Liver (tissue), 9 donors: ENCODE data around the gene C4orf54. TPM values are rescaled to one million over a fixed set of nuclear protein-coding genes. Genes with fewer than 3 reads are reported as not detected.
A peak's percentile ranks its signal among the peaks of the same experiment; 100 is the strongest.

Source experiments
- DNase-seq: peaks from one replicate; pipeline ENCODE4 v3.0.0-alpha.2; 2017; ENCODE audit warnings: low spot score
- H3K27ac ChIP-seq, 2 donors: one replicate each; pipeline ENCODE4 v1.7.0; 2013; ENCODE audit warnings: inconsistent platforms in 2 of 2, low read length in 2 of 2, control low read depth in 1 of 2, low read depth in 1 of 2, mild to moderate bottlenecking in 1 of 2
- H3K27me3 ChIP-seq, 4 donors: one replicate each; pipeline versions ENCODE4 v1.6.1 to v1.7.0; 2013; ENCODE audit warnings: low read length in 3 of 4, inconsistent platforms in 1 of 4, mild to moderate bottlenecking in 1 of 4, moderate library complexity in 1 of 4; ENCODE audit not compliant: control insufficient read depth in 4 of 4, insufficient read depth in 4 of 4
- H3K36me3 ChIP-seq, 4 donors: one replicate each; pipeline versions ENCODE4 v1.6.1 to v1.7.0; 2013; ENCODE audit warnings: low read length in 3 of 4, mild to moderate bottlenecking in 3 of 4, low read depth in 1 of 4, moderate library complexity in 1 of 4; ENCODE audit not compliant: control insufficient read depth in 4 of 4, insufficient read depth in 3 of 4
- H3K4me1 ChIP-seq, 4 donors: one replicate each; pipeline versions ENCODE4 v1.6.1 to v1.7.0; 2013; ENCODE audit warnings: low read length in 3 of 4, mild to moderate bottlenecking in 3 of 4, moderate library complexity in 1 of 4; ENCODE audit not compliant: control insufficient read depth in 4 of 4, insufficient read depth in 4 of 4
- H3K4me3 ChIP-seq, 3 donors: one replicate each; pipeline versions ENCODE4 v1.6.1 to v1.7.0; 2013; ENCODE audit warnings: low read length in 3 of 3, control low read depth in 1 of 3, low read depth in 1 of 3, mild to moderate bottlenecking in 1 of 3
- H3K9ac ChIP-seq, 2 donors: one replicate each; pipeline ENCODE4 v1.7.0; 2013; ENCODE audit warnings: low read length in 2 of 2, mild to moderate bottlenecking in 2 of 2, moderate library complexity in 2 of 2, control low read depth in 1 of 2, low read depth in 1 of 2
- H3K9me3 ChIP-seq, 4 donors: one replicate each; pipeline versions ENCODE4 v1.6.1 to v1.7.0; 2013; ENCODE audit warnings: low read length in 3 of 4; ENCODE audit not compliant: control insufficient read depth in 4 of 4
- ATF3 ChIP-seq: IDR thresholded peaks from 2 replicates; pipeline ENCODE4 v1.6.1; 2016; ENCODE audit warnings: antibody characterized with exemption
- EGR1 ChIP-seq, 2 donors: IDR thresholded peaks; 2 replicates each; pipeline ENCODE4 v1.6.1; 2016 to 2018; ENCODE audit warnings: antibody characterized with exemption in 2 of 2, low read depth in 2 of 2
- FOXA1 ChIP-seq: IDR thresholded peaks from 2 replicates; pipeline ENCODE4 v1.6.1; 2016; ENCODE audit warnings: antibody characterized with exemption
- FOXA2 ChIP-seq: IDR thresholded peaks from 2 replicates; pipeline ENCODE4 v1.6.1; 2016; ENCODE audit warnings: antibody characterized with exemption
- GABPA ChIP-seq, 2 donors: IDR thresholded peaks in 1 of 2; conservative IDR thresholded peaks in 1 of 2; 2 replicates each; pipeline ENCODE4 v1.6.1; 2016; ENCODE audit warnings: antibody characterized with exemption in 2 of 2, mild to moderate bottlenecking in 1 of 2, moderate library complexity in 1 of 2
- HNF4A ChIP-seq, 2 donors: conservative IDR thresholded peaks; 2 replicates each; pipeline ENCODE4 v1.6.1; 2016; ENCODE audit warnings: antibody characterized with exemption in 2 of 2, mild to moderate bottlenecking in 2 of 2
- HNF4G ChIP-seq: IDR thresholded peaks from 2 replicates; pipeline ENCODE4 v1.6.1; 2016; ENCODE audit warnings: antibody characterized with exemption
- JUND ChIP-seq, 2 donors: IDR thresholded peaks; 2 replicates each; pipeline ENCODE4 v1.6.1; 2016; ENCODE audit warnings: antibody characterized with exemption in 2 of 2
- NR2F2 ChIP-seq: IDR thresholded peaks from 2 replicates; pipeline ENCODE4 v1.6.1; 2016; ENCODE audit warnings: antibody characterized with exemption
- RAD21 ChIP-seq, 2 donors: IDR thresholded peaks; 2 replicates each; pipeline ENCODE4 v1.6.1; 2016; ENCODE audit warnings: antibody characterized with exemption in 2 of 2, mild to moderate bottlenecking in 2 of 2
- RXRA ChIP-seq, 2 donors: IDR thresholded peaks; 2 replicates each; pipeline ENCODE4 v1.6.1; 2017 to 2018; ENCODE audit warnings: antibody characterized with exemption in 2 of 2, mild to moderate bottlenecking in 1 of 2
- SP1 ChIP-seq: IDR thresholded peaks from 2 replicates; pipeline ENCODE4 v1.6.1; 2018; ENCODE audit warnings: antibody characterized with exemption, mild to moderate bottlenecking
- TAF1 ChIP-seq: conservative IDR thresholded peaks from 2 replicates; pipeline ENCODE4 v1.6.1; 2016; ENCODE audit warnings: antibody characterized with exemption, mild to moderate bottlenecking
- YY1 ChIP-seq: IDR thresholded peaks from 2 replicates; pipeline ENCODE4 v1.6.1; 2016; ENCODE audit warnings: antibody characterized with exemption, mild to moderate bottlenecking
- WGBS: extraction: QIAGEN DNeasy Blood & Tissue Kit; methylation state at CpG from one replicate; pipeline ENCODE4 v1.1.7; 2013; 5-methylcytosine and 5-hydroxymethylcytosine counted together
- polyA plus RNA-seq, 2 donors: library from polyadenylated mRNA; stranded (reverse) in 1 of 2; unstranded in 1 of 2; fragments of 200-250 nt in 1 of 2; fragments of >200 nt in 1 of 2; fragmentation: Nextera tagmentation in 1 of 2; extraction: Ambion mirVana in 1 of 2; gene quantifications; one replicate each; pipeline versions ENCODE4 v1.2.1 to v1.2.3, GENCODE V29; 2013 to 2015
- total RNA-seq, 2 donors: library from RNA; depleted of rRNA; stranded (reverse); fragments of >200 nt; gene quantifications; one replicate each; pipeline ENCODE4 v1.2.3, GENCODE V29; 2014
- TF ChIP-seq, protein P1 (sequence below): IDR thresholded peaks from 2 replicates; pipeline ENCODE4 v1.6.1; 2016; ENCODE audit warnings: antibody characterized with exemption, mild to moderate bottlenecking
- TF ChIP-seq, protein P2 (sequence below): IDR thresholded peaks from 2 replicates; pipeline ENCODE4 v1.6.1; 2016; ENCODE audit warnings: antibody characterized with exemption
- TF ChIP-seq, protein P3 (sequence below): IDR thresholded peaks from 2 replicates; pipeline ENCODE4 v1.6.1; 2016; ENCODE audit warnings: antibody characterized with exemption
- TF ChIP-seq, protein P4 (sequence below): fragments of 150-350 bp; IDR thresholded peaks from 2 replicates; pipeline ENCODE4 v1.5.1; 2017; ENCODE audit warnings: improper control_type of control experiment, low read depth, low read length; ENCODE audit not compliant: missing input control
- donor health status: healthy.
- donor health status: healthy.
- donor health status: healthy.
- donor health status: healthy.
- donor health status: healthy.

Gene C4orf54
- total and polyA plus RNA-seq, 4 donors, result under 0.01 TPM; not detected in 3

DNA sequence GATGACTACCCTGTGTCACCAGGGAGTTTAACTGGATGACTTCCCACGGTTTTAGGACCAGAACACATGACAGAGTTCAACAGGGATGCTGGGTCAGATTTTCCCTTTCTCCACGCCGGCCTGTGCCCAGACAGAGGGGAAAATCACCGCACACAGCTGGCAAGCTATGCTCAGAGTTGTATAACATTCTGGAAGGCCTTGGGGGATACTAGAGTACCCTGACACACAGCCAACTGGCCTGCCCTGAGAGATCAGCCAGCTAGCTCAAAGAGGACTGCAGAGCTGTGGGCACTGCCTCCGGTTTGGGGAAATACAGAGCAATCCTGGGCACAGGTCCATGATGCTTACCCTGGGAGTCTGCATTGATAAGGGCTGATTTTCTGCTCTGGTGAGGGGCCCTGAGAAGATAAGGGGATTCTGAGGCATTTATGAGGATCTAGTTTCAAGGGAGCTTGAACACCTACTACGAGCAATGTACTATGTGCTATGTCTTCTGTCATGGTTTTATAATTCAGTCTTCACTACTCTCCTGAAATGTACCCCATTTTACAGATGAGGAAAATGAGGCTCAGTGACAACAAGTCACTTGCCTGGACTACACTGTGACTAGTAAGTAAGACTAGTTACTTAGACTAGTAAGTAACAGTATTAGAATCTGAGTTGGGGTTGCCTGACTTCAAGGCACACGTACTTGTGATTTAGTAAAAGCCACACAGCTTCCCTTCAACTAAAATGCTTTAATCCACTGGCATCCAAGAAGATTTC lies 14.7 kb downstream of the C4orf54 start:
- Histone ChIP-seq H3K27me3 (no peaks in the 10 kb centered on the region), H3K36me3 (no peaks in the 10 kb centered on the region), H3K27ac (peak overlapping the region; percentile 14 to 34), H3K4me1 (peaks cover 0 to 14% (median 6%) of the 10 kb centered on the region in 4 donors), H3K4me3 (no peak overlapping the region), H3K9me3 (no peaks in the 10 kb centered on the region), H3K9ac (no peak overlapping the region)
- TF ChIP-seq, protein P1, sequence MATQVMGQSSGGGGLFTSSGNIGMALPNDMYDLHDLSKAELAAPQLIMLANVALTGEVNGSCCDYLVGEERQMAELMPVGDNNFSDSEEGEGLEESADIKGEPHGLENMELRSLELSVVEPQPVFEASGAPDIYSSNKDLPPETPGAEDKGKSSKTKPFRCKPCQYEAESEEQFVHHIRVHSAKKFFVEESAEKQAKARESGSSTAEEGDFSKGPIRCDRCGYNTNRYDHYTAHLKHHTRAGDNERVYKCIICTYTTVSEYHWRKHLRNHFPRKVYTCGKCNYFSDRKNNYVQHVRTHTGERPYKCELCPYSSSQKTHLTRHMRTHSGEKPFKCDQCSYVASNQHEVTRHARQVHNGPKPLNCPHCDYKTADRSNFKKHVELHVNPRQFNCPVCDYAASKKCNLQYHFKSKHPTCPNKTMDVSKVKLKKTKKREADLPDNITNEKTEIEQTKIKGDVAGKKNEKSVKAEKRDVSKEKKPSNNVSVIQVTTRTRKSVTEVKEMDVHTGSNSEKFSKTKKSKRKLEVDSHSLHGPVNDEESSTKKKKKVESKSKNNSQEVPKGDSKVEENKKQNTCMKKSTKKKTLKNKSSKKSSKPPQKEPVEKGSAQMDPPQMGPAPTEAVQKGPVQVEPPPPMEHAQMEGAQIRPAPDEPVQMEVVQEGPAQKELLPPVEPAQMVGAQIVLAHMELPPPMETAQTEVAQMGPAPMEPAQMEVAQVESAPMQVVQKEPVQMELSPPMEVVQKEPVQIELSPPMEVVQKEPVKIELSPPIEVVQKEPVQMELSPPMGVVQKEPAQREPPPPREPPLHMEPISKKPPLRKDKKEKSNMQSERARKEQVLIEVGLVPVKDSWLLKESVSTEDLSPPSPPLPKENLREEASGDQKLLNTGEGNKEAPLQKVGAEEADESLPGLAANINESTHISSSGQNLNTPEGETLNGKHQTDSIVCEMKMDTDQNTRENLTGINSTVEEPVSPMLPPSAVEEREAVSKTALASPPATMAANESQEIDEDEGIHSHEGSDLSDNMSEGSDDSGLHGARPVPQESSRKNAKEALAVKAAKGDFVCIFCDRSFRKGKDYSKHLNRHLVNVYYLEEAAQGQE, result no peak
- TF ChIP-seq, protein P2, sequence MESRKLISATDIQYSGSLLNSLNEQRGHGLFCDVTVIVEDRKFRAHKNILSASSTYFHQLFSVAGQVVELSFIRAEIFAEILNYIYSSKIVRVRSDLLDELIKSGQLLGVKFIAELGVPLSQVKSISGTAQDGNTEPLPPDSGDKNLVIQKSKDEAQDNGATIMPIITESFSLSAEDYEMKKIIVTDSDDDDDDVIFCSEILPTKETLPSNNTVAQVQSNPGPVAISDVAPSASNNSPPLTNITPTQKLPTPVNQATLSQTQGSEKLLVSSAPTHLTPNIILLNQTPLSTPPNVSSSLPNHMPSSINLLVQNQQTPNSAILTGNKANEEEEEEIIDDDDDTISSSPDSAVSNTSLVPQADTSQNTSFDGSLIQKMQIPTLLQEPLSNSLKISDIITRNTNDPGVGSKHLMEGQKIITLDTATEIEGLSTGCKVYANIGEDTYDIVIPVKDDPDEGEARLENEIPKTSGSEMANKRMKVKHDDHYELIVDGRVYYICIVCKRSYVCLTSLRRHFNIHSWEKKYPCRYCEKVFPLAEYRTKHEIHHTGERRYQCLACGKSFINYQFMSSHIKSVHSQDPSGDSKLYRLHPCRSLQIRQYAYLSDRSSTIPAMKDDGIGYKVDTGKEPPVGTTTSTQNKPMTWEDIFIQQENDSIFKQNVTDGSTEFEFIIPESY, result no peak
- TF ChIP-seq RAD21 (IDR thresholded peaks at IDR 0.05), result no peak
- peak in 1 of 2 donors; percentile 55 for TF ChIP-seq HNF4A (conservative IDR thresholded peaks at IDR 0.05)
- peak in 1 of 2 donors; percentile 81 for TF ChIP-seq JUND (IDR thresholded peaks at IDR 0.05)
- TF ChIP-seq, protein P3, sequence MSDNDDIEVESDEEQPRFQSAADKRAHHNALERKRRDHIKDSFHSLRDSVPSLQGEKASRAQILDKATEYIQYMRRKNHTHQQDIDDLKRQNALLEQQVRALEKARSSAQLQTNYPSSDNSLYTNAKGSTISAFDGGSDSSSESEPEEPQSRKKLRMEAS, result no peak
- no peak for TF ChIP-seq HNF4G
- TF ChIP-seq RXRA (IDR thresholded peaks at IDR 0.05), result peak; percentile 27 to 67
- no peak for TF ChIP-seq FOXA1
- TF ChIP-seq YY1, result no peak
- no peak for TF ChIP-seq GABPA (IDR thresholded peaks at IDR 0.05 in 1 of 2, conservative IDR thresholded peaks at IDR 0.05 in 1 of 2)
- peak in 1 of 2 donors; percentile 41 for TF ChIP-seq EGR1 (IDR thresholded peaks at IDR 0.05; ENCODE audit: low read depth in 2 of 2)
- TF ChIP-seq TAF1, result no peak
- TF ChIP-seq ATF3, result no peak
- no peak for TF ChIP-seq SP1
- no peak for TF ChIP-seq NR2F2
- TF ChIP-seq, protein P4, sequence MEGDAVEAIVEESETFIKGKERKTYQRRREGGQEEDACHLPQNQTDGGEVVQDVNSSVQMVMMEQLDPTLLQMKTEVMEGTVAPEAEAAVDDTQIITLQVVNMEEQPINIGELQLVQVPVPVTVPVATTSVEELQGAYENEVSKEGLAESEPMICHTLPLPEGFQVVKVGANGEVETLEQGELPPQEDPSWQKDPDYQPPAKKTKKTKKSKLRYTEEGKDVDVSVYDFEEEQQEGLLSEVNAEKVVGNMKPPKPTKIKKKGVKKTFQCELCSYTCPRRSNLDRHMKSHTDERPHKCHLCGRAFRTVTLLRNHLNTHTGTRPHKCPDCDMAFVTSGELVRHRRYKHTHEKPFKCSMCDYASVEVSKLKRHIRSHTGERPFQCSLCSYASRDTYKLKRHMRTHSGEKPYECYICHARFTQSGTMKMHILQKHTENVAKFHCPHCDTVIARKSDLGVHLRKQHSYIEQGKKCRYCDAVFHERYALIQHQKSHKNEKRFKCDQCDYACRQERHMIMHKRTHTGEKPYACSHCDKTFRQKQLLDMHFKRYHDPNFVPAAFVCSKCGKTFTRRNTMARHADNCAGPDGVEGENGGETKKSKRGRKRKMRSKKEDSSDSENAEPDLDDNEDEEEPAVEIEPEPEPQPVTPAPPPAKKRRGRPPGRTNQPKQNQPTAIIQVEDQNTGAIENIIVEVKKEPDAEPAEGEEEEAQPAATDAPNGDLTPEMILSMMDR, result no peak
- TF ChIP-seq FOXA2, result no peak
- DNase-seq, result no peak
- WGBS, result 42% methylated on average over 7 of the region's 7 CpGs
